Right lobe of liver (tissue), 4 donors: ENCODE results near the gene PTPRN2.

Experiments
- CTCF ChIP-seq, 4 donors: fragments of 200-600 bp in 3 of 4; fragments of 450-650 bp in 1 of 4; IDR thresholded peaks; one replicate each; pipeline versions ENCODE4 v1.5.1 to v1.8.0; 2016 to 2022; ENCODE audit warnings: antibody characterized with exemption in 4 of 4, mild to moderate bottlenecking in 2 of 4
- POLR2A ChIP-seq: fragments of 450-650 bp; IDR thresholded peaks from one replicate; pipeline ENCODE4 v1.6.1; 2017; ENCODE audit warnings: antibody characterized with exemption, mild to moderate bottlenecking
- donor health status: DM: no; HTN: no; CAD: no.
- donor health status: DM: no; HTN: no; CAD: no.
- donor health status: DM: no; HTN: yes; CAD: no.

- no peak for TF ChIP-seq CTCF (IDR thresholded peaks at IDR 0.05)
- no peak for TF ChIP-seq POLR2A
These were observed 530.9 kb downstream of the PTPRN2 start for GRCh38 chr7:158056761-158057160.
